ENCODE results near the gene LCP2. TPM values are rescaled to one million over a fixed set of nuclear protein-coding genes. Genes with fewer than 3 reads are reported as not detected.

LCP2 gene
- total RNA-seq, 4 donors from 2014 or later, result 1.9 to 3.2 (median 2.3) TPM

GRCh38 chr5:170220191-170220590, 77.4 kb downstream of the LCP2 start:
- Histone ChIP-seq H3K27ac (no peak overlapping the region), H3K36me3 (no peaks in the 10 kb centered on the region), H3K4me1 (no peaks in the 10 kb centered on the region), H3K9me3 (no peaks in the 10 kb centered on the region), H3K4me3 (no peak overlapping the region), H3K27me3 (no peaks in the 10 kb centered on the region)
- intact Hi-C loops (cut with DNase I; ENCODE audit: low total_unique reads) (loop anchor here (10.0 kb wide), 1 partner anchor 415 kb away; no protein-coding TSS in a partner anchor), in situ Hi-C loops (cut with MboI; ENCODE audit: low sequenced_read_pairs in 4 of 4) (loop anchor here in 3 of 4 donors (5.0 to 10.0 kb wide), 3 partner anchors 125 to 205 kb away; no protein-coding TSS in a partner anchor)
- no peak for ATAC-seq
- TF ChIP-seq, protein P1, sequence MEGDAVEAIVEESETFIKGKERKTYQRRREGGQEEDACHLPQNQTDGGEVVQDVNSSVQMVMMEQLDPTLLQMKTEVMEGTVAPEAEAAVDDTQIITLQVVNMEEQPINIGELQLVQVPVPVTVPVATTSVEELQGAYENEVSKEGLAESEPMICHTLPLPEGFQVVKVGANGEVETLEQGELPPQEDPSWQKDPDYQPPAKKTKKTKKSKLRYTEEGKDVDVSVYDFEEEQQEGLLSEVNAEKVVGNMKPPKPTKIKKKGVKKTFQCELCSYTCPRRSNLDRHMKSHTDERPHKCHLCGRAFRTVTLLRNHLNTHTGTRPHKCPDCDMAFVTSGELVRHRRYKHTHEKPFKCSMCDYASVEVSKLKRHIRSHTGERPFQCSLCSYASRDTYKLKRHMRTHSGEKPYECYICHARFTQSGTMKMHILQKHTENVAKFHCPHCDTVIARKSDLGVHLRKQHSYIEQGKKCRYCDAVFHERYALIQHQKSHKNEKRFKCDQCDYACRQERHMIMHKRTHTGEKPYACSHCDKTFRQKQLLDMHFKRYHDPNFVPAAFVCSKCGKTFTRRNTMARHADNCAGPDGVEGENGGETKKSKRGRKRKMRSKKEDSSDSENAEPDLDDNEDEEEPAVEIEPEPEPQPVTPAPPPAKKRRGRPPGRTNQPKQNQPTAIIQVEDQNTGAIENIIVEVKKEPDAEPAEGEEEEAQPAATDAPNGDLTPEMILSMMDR (IDR thresholded peaks at IDR 0.05 in 4 of 5, conservative IDR thresholded peaks at IDR 0.05 in 1 of 5), result no peak
- no peak for TF ChIP-seq POLR2A (IDR thresholded peaks at IDR 0.05)
- no peak for DNase-seq

- Histone ChIP-seq H3K4me3 (no peak overlapping the region), H3K27me3 (no peaks in the 10 kb centered on the region), H3K36me3 (no peaks in the 10 kb centered on the region), H3K4me1 (no peaks in the 10 kb centered on the region), H3K27ac (no peak overlapping the region), H3K9me3 (no peaks in the 10 kb centered on the region)
- no peak for ATAC-seq
- no peak for DNase-seq
- TF ChIP-seq POLR2A (IDR thresholded peaks at IDR 0.05), result no peak
- TF ChIP-seq, protein P1 (IDR thresholded peaks at IDR 0.05 in 4 of 5, conservative IDR thresholded peaks at IDR 0.05 in 1 of 5), result no peak
- intact Hi-C loops (cut with DNase I; ENCODE audit: low total_unique reads), result loop anchor here (10.0 kb wide), 1 partner anchor 415 kb away; no protein-coding TSS in a partner anchor
- in situ Hi-C loops (cut with MboI; ENCODE audit: low sequenced_read_pairs in 4 of 4), result loop anchor here in 3 of 4 donors (5.0 to 10.0 kb wide), 3 partner anchors 125 to 205 kb away; no protein-coding TSS in a partner anchor
Measured at GRCh38 chr5:170219615-170220014, 78.0 kb downstream of the LCP2 start.

GRCh38 chr5:170218726-170219125, 78.9 kb downstream of the LCP2 start:
- Histone ChIP-seq H3K27ac (no peak overlapping the region), H3K9me3 (no peaks in the 10 kb centered on the region), H3K27me3 (no peaks in the 10 kb centered on the region), H3K4me1 (no peaks in the 10 kb centered on the region), H3K4me3 (no peak overlapping the region), H3K36me3 (no peaks in the 10 kb centered on the region)
- DNase-seq, result no peak
- intact Hi-C loops (cut with DNase I; ENCODE audit: low total_unique reads) (no loop called here), in situ Hi-C loops (cut with MboI; ENCODE audit: low sequenced_read_pairs in 4 of 4) (no loop called here)
- no peak for TF ChIP-seq POLR2A (IDR thresholded peaks at IDR 0.05)
- TF ChIP-seq, protein P1 (IDR thresholded peaks at IDR 0.05 in 4 of 5, conservative IDR thresholded peaks at IDR 0.05 in 1 of 5), result no peak
- ATAC-seq, result no peak

- Histone ChIP-seq H3K9me3 (no peaks in the 10 kb centered on the region), H3K27me3 (no peaks in the 10 kb centered on the region), H3K4me3 (no peak overlapping the region), H3K36me3 (no peaks in the 10 kb centered on the region), H3K27ac (no peak overlapping the region), H3K4me1 (no peaks in the 10 kb centered on the region)
- TF ChIP-seq, protein P1 (IDR thresholded peaks at IDR 0.05 in 4 of 5, conservative IDR thresholded peaks at IDR 0.05 in 1 of 5), result no peak
- no peak for TF ChIP-seq POLR2A (IDR thresholded peaks at IDR 0.05)
- intact Hi-C loops (cut with DNase I; ENCODE audit: low total_unique reads) (no loop called here), in situ Hi-C loops (cut with MboI; ENCODE audit: low sequenced_read_pairs in 4 of 4) (no loop called here)
- DNase-seq (no peak), ATAC-seq (no peak)
Measured at GRCh38 chr5:170217831-170218230, 79.7 kb downstream of the LCP2 start.

All from gastrocnemius medialis (tissue), 4 donors.